ENCODE measurements around the gene TRERF1.

DNA sequence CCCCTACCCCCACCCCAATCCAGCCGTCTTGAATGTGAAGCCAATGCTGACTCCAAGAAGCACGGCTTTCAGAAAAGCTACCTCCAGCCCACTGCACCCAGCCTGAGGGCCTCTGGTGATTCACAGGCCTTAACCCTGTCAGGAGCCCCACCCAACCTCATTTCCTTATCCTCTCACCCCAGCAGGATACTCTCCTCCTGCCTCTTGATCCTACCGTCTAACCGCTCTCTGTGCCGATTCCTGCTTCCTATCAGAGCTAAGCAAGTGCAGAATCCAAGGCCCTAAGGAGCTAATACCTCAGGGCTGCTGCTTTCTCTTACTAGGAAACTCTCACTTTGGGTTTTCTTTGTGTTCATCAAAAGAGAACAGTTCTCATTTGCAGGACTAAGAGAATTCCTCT, 47.2 kb downstream of the TRERF1 start:
- no peak for TF ChIP-seq EZH2 (IDR thresholded peaks at IDR 0.05; ENCODE audit: borderline replicate concordance)
- TF ChIP-seq, protein P1, sequence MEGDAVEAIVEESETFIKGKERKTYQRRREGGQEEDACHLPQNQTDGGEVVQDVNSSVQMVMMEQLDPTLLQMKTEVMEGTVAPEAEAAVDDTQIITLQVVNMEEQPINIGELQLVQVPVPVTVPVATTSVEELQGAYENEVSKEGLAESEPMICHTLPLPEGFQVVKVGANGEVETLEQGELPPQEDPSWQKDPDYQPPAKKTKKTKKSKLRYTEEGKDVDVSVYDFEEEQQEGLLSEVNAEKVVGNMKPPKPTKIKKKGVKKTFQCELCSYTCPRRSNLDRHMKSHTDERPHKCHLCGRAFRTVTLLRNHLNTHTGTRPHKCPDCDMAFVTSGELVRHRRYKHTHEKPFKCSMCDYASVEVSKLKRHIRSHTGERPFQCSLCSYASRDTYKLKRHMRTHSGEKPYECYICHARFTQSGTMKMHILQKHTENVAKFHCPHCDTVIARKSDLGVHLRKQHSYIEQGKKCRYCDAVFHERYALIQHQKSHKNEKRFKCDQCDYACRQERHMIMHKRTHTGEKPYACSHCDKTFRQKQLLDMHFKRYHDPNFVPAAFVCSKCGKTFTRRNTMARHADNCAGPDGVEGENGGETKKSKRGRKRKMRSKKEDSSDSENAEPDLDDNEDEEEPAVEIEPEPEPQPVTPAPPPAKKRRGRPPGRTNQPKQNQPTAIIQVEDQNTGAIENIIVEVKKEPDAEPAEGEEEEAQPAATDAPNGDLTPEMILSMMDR (IDR thresholded peaks at IDR 0.05; ENCODE audit: poor library complexity) = no peak
